Upper lobe of left lung (tissue), 4 donors: ENCODE measurements around the gene VASH2.

ENCODE experiments used
- EP300 ChIP-seq, 4 donors: sonication (generic); formaldehyde crosslinking; IDR thresholded peaks; one replicate each; pipeline ENCODE4 v1.5.1; 2017; ENCODE audit warnings: antibody characterized with exemption in 4 of 4, control low read depth in 2 of 4
- POLR2AphosphoS5 ChIP-seq, 2 donors: sonication (generic); formaldehyde crosslinking; IDR thresholded peaks; one replicate each; pipeline ENCODE4 v1.5.1; 2017; ENCODE audit warnings: antibody characterized with exemption in 2 of 2

- TF ChIP-seq POLR2AphosphoS5 (IDR thresholded peaks at IDR 0.05) (no peak), EP300 (IDR thresholded peaks at IDR 0.05) (peak in 1 of 4 donors; percentile 2)
Measured at GRCh38 chr1:212981025-212981495, 30.7 kb downstream of the VASH2 start.
